ENCODE measurements around the gene NANS.
"Not testable (repeated sequence)": the region's sequence is repeated elsewhere in the genome, so short reads cannot be mapped to it uniquely, and the experiment has no call there.

DNA sequence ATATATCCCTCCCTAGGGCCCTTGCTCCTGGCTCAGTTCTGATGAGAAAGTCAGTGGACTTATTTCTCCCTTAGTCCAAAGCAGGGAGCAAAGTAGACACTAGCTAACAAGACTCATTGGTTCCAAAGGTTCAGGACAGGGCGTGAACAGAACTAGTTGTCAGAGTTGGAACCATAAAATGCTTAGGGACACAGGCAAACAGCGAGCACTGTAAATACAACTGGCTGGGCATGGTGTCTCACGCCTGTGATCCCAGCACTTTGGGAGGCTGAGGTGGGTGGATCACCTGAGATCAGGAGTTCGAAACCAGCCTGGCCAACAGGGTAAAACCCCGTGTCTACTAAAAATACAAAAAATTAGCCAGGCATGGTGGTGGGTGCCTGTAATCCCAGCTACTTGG, 36.7 kb upstream of the NANS start:
- TF ChIP-seq, protein P1, sequence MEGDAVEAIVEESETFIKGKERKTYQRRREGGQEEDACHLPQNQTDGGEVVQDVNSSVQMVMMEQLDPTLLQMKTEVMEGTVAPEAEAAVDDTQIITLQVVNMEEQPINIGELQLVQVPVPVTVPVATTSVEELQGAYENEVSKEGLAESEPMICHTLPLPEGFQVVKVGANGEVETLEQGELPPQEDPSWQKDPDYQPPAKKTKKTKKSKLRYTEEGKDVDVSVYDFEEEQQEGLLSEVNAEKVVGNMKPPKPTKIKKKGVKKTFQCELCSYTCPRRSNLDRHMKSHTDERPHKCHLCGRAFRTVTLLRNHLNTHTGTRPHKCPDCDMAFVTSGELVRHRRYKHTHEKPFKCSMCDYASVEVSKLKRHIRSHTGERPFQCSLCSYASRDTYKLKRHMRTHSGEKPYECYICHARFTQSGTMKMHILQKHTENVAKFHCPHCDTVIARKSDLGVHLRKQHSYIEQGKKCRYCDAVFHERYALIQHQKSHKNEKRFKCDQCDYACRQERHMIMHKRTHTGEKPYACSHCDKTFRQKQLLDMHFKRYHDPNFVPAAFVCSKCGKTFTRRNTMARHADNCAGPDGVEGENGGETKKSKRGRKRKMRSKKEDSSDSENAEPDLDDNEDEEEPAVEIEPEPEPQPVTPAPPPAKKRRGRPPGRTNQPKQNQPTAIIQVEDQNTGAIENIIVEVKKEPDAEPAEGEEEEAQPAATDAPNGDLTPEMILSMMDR (IDR thresholded peaks at IDR 0.05; ENCODE audit: control extremely low read depth in 1 of 3, insufficient read depth in 1 of 3, low read depth in 1 of 3, low read length in 3 of 3): not testable (repeated sequence)
- not testable (repeated sequence) for TF ChIP-seq POLR2A (IDR thresholded peaks at IDR 0.05; ENCODE audit: control extremely low read depth in 1 of 2, low read depth in 2 of 2, low read length in 2 of 2); ZNF274 (IDR thresholded peaks at IDR 0.05; ENCODE audit: borderline replicate concordance, extremely low read depth, low read length); RBBP5 (IDR thresholded peaks at IDR 0.05; ENCODE audit: borderline replicate concordance, low read depth, low read length); EGR1 (IDR thresholded peaks at IDR 0.05; ENCODE audit: borderline replicate concordance, low read depth, low read length); BCL11A (IDR thresholded peaks at IDR 0.05; ENCODE audit: low read depth in 2 of 2, low read length in 2 of 2); TAF1 (IDR thresholded peaks at IDR 0.05; ENCODE audit: low read depth, low read length)
